Measurements from ENCODE around the gene NME9.

Gene NME9

GRCh38 chr3:138303474-138303873 is 26.2 kb downstream of the NME9 start:
- no peak for DNase-seq (ENCODE audit: low read depth)
- no peak for TF ChIP-seq CTCF (conservative IDR thresholded peaks at IDR 0.05; ENCODE audit: low read length)
- H3K4me3 ChIP-seq (ENCODE audit: low read length): no peak overlapping the region

GRCh38 chr3:138300647-138301046 is 29.0 kb downstream of the NME9 start:
- DNase-seq (ENCODE audit: low read depth): no peak
- no peak overlapping the region for H3K4me3 ChIP-seq (ENCODE audit: low read length)
- no peak for TF ChIP-seq CTCF (conservative IDR thresholded peaks at IDR 0.05; ENCODE audit: low read length)

GRCh38 chr3:138297876-138298275 is 31.8 kb downstream of the NME9 start:
- TF ChIP-seq CTCF (conservative IDR thresholded peaks at IDR 0.05; ENCODE audit: low read length): no peak
- DNase-seq (ENCODE audit: low read depth): no peak
- H3K4me3 ChIP-seq (ENCODE audit: low read length): no peak overlapping the region

GRCh38 chr3:138297059-138297607 is 32.5 kb downstream of the NME9 start:
- H3K4me3 ChIP-seq (ENCODE audit: low read length): no peak overlapping the region
- DNase-seq (ENCODE audit: low read depth): no peak
- TF ChIP-seq CTCF (conservative IDR thresholded peaks at IDR 0.05; ENCODE audit: low read length): no peak

GRCh38 chr3:138296639-138297038 is 33.0 kb downstream of the NME9 start:
- H3K4me3 ChIP-seq (ENCODE audit: low read length): no peak overlapping the region
- TF ChIP-seq CTCF (conservative IDR thresholded peaks at IDR 0.05; ENCODE audit: low read length): no peak
- no peak for DNase-seq (ENCODE audit: low read depth)

GRCh38 chr3:138289701-138290100 is 40.0 kb downstream of the NME9 start:
- no peak overlapping the region for H3K4me3 ChIP-seq (ENCODE audit: low read length)
- TF ChIP-seq CTCF (conservative IDR thresholded peaks at IDR 0.05; ENCODE audit: low read length): no peak
- no peak for DNase-seq (ENCODE audit: low read depth)

GRCh38 chr3:138289260-138289659 is 40.4 kb downstream of the NME9 start:
- H3K4me3 ChIP-seq (ENCODE audit: low read length): no peak overlapping the region
- no peak for TF ChIP-seq CTCF (conservative IDR thresholded peaks at IDR 0.05; ENCODE audit: low read length)
- DNase-seq (ENCODE audit: low read depth): no peak
